Lower leg skin (tissue), 3 donors: ENCODE results near the gene RUNX2.

Experiments
- CTCF ChIP-seq, 3 donors: fragments of 450-650 bp; IDR thresholded peaks; one replicate each; pipeline ENCODE4 v1.5.1; 2016; ENCODE audit warnings: antibody characterized with exemption in 3 of 3, mild to moderate bottlenecking in 3 of 3, moderate library complexity in 2 of 3
- POLR2A ChIP-seq, 2 donors: fragments of 450-650 bp; IDR thresholded peaks; one replicate each; pipeline ENCODE4 v1.6.1; 2016 to 2017; ENCODE audit warnings: antibody characterized with exemption in 2 of 2, mild to moderate bottlenecking in 1 of 2, moderate library complexity in 1 of 2

GRCh38 chr6:45712076-45712475 lies 383.9 kb downstream of the RUNX2 start:
- TF ChIP-seq CTCF (IDR thresholded peaks at IDR 0.05) (no peak), POLR2A (IDR thresholded peaks at IDR 0.05) (no peak)
